ENCODE data around the gene NUP210.

- no peak for TF ChIP-seq REST (IDR thresholded peaks at IDR 0.05; ENCODE audit: insufficient read depth in 1 of 2, low read depth in 2 of 2, low read length in 2 of 2)
- no peak for TF ChIP-seq POLR2AphosphoS5 (IDR thresholded peaks at IDR 0.05; ENCODE audit: low read depth, low read length)
- TF ChIP-seq TAF1 (IDR thresholded peaks at IDR 0.05; ENCODE audit: borderline replicate concordance, insufficient read depth, low read length), result no peak
- TF ChIP-seq SIN3A (IDR thresholded peaks at IDR 0.05; ENCODE audit: borderline replicate concordance, insufficient read depth, low read length), result no peak
Measured at GRCh38 chr3:13338996-13339395, 81.1 kb downstream of the NUP210 start.

All from PFSK-1 (cell line).